K562 (cell line): ENCODE data around the gene TRIM47. TPM values are rescaled to one million over a fixed set of nuclear protein-coding genes. Genes with fewer than 3 reads are reported as not detected.

Source experiments
- CCAR2 ChIP-seq: fragments of 200-400 bp; formaldehyde crosslinking; IDR thresholded peaks from 2 replicates; pipeline ENCODE4 v1.6.1; 2017; ENCODE audit warnings: mild to moderate bottlenecking, low read depth, low read length
- HNRNPK ChIP-seq: fragments of 200-400 bp; formaldehyde crosslinking; IDR thresholded peaks from one replicate; pipeline ENCODE4 v1.6.1; 2018; ENCODE audit warnings: mild to moderate bottlenecking, low read depth, low read length; ENCODE audit not compliant: poor library complexity, severe bottlenecking
- MGA ChIP-seq: fragments of 450-650 bp; IDR thresholded peaks from 2 replicates; pipeline ENCODE4 v1.6.1; 2016; ENCODE audit warnings: mild to moderate bottlenecking, moderate library complexity
- RAD21 ChIP-seq, 2 experiments: fragments of 250-450 bp in 1 of 2; fragments of 450-650 bp in 1 of 2; sonication (Bioruptor Pico) in 1 of 2; formaldehyde crosslinking in 1 of 2; IDR thresholded peaks in 1 of 2; conservative IDR thresholded peaks in 1 of 2; 2 replicates each; pipeline versions ENCODE4 v1.4.0 to v1.8.0; 2020 to 2022; ENCODE audit warnings: mild to moderate bottlenecking in 2 of 2, moderate library complexity in 1 of 2
- RBM17 ChIP-seq: fragments of 200-400 bp; formaldehyde crosslinking; IDR thresholded peaks from 2 replicates; pipeline ENCODE4 v1.6.1; 2017; ENCODE audit warnings: low read depth, mild to moderate bottlenecking, low read length, borderline replicate concordance
- RBM22 ChIP-seq: fragments of 200-400 bp; formaldehyde crosslinking; IDR thresholded peaks from 2 replicates; pipeline ENCODE4 v1.6.1; 2018; ENCODE audit warnings: low read length, low read depth; ENCODE audit not compliant: poor library complexity, severe bottlenecking
- RFX1 ChIP-seq: fragments of 450-650 bp; IDR thresholded peaks from 2 replicates; pipeline ENCODE4 v1.6.1; 2016; ENCODE audit warnings: mild to moderate bottlenecking, moderate library complexity
- SLC30A9 ChIP-seq: fragments of 250-450 bp; sonication (Bioruptor Pico); IDR thresholded peaks from 2 replicates; pipeline ENCODE4 v1.8.0; 2022; ENCODE audit warnings: mild to moderate bottlenecking, moderate library complexity
- SRSF3 ChIP-seq: fragments of 200-400 bp; formaldehyde crosslinking; IDR thresholded peaks from 2 replicates; pipeline ENCODE4 v1.6.1; 2016; ENCODE audit warnings: mild to moderate bottlenecking, low read length, moderate library complexity; ENCODE audit not compliant: insufficient read depth
- SUPT5H ChIP-seq: fragments of 450-650 bp; IDR thresholded peaks from 2 replicates; pipeline ENCODE4 v1.6.1; 2016
- ZNF24 ChIP-seq: fragments of 450-650 bp; IDR thresholded peaks from 2 replicates; pipeline ENCODE4 v1.6.1; 2016
- ZNF282 ChIP-seq: sonication (generic); formaldehyde crosslinking; IDR thresholded peaks from 2 replicates; pipeline ENCODE4 v1.8.1; 2023; ENCODE audit warnings: missing genetic modification reagents
- ZNF41 ChIP-seq: fragments of 250-450 bp; sonication (Bioruptor Pico); conservative IDR thresholded peaks from 2 replicates; pipeline ENCODE4 v1.4.0; 2020; ENCODE audit warnings: mild to moderate bottlenecking
- ZNF699 ChIP-seq: fragments of 250-450 bp; sonication (Bioruptor Pico); IDR thresholded peaks from 2 replicates; pipeline ENCODE4 v1.8.0; 2021; ENCODE audit warnings: mild to moderate bottlenecking, moderate library complexity; ENCODE audit not compliant: insufficient replicate concordance
- polyA plus RNA-seq, 8 experiments: library from polyadenylated mRNA; depleted of rRNA in 4 of 8; stranded (reverse) in 5 of 8; unstranded in 3 of 8; fragments of >200 nt; fragmentation: Nextera tagmentation in 2 of 8; fragmentation: Illumina TruSeq in 1 of 8; extraction: Ambion mirVana in 2 of 8; extraction: Trizol in 1 of 8; gene quantifications; 2 replicates each; pipeline versions ENCODE4 v1.2.1 to v1.2.3, GENCODE V29; 2011 to 2014; ENCODE audit warnings: inconsistent platforms in 1 of 8, missing spikeins in 1 of 8
- total RNA-seq, 7 experiments: library from RNA; depleted of rRNA in 6 of 7; stranded (reverse); fragments of >200 nt in 6 of 7; fragmentation: Illumina TruSeq in 2 of 7; extraction: Trizol in 2 of 7; gene quantifications; 2 replicates each; pipeline versions ENCODE4 v1.2.1 to v1.2.3, GENCODE V29; 2011 to 2021; ENCODE audit warnings: low replicate concordance in 1 of 7

Gene TRIM47
- total and polyA plus RNA-seq, 9 of the 15 experiments (the other 6 are each of a cell fraction or from before 2014, with no cell fraction given): 0.56 to 6.1 (median 3.2) TPM

DNA sequence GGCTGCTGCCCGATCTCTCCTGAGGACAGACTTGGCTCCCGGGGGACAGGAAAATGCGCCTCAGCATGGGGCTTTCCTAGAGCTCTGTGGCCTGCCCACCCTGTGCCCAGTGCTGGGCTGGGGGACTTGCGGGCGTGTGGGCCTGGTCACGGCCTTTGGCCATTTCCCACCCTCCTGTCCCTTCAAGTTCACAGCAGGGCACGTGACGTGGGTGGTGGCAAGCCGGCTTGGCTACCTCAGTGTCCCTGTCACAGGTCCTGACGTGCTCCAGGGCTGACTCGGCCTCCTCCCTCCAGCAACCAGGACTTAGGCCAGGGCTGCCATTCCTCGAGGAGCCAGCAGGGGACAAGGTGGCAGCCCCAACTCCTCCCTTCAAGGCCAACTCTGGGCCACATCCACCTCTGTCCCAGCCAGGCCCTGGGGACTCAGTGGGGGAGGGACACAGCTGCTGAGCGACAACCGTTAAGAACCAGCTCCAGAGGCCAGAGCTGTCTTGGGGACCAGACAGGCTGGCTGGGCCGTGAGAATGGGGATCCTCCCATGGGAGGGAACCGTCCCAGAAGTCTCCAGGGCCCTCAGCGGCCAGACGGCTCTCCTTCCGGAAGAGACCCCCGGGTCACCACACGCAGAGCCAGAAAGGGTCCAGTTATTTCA lies 33.2 kb downstream of the TRIM47 start (continued):
- TF ChIP-seq RAD21 (CRISPR knock-in tag; conservative IDR thresholded peaks at IDR 0.05 in 1 of 2, IDR thresholded peaks at IDR 0.05 in 1 of 2) (peak; percentile 54 to 76), RFX1 (no peak), RBM17 (no peak), SLC30A9 (CRISPR knock-in tag) (no peak), ZNF24 (peak; percentile 64), HNRNPK (no peak), MGA (peak; percentile 48; the same call in 1 of the 2 replicates), RBM22 (no peak), SRSF3 (no peak), CCAR2 (no peak), ZNF41 (CRISPR knock-in tag) (no peak), ZNF282 (CRISPR knock-in tag) (no peak), ZNF699 (CRISPR knock-in tag) (no peak), SUPT5H (peak; percentile 59)
